HepG2 (cell line): Measurements from ENCODE around the gene CDK13. TPM values are rescaled to one million over a fixed set of nuclear protein-coding genes. Genes with fewer than 3 reads are reported as not detected.

Experiments
- CENPT ChIP-seq: sonication (generic); formaldehyde crosslinking; IDR thresholded peaks from 2 replicates; pipeline ENCODE4 v1.8.0; 2022; ENCODE audit warnings: low read depth, mild to moderate bottlenecking, moderate library complexity, missing genetic modification reagents
- CHCHD3 ChIP-seq: sonication (generic); formaldehyde crosslinking; IDR thresholded peaks from 2 replicates; pipeline ENCODE4 v1.8.0; 2022; ENCODE audit warnings: mild to moderate bottlenecking, missing genetic modification reagents, moderate library complexity
- KDM4B ChIP-seq: sonication (generic); formaldehyde crosslinking; IDR thresholded peaks from 2 replicates; pipeline ENCODE4 v1.4.0; 2020; ENCODE audit warnings: missing genetic modification reagents
- KDM5B ChIP-seq: sonication (generic); formaldehyde crosslinking; IDR thresholded peaks from 2 replicates; pipeline ENCODE4 v1.4.0; 2020; ENCODE audit warnings: missing genetic modification reagents, mild to moderate bottlenecking, borderline replicate concordance
- KLF15 ChIP-seq: sonication (generic); formaldehyde crosslinking; IDR thresholded peaks from 2 replicates; pipeline ENCODE4 v1.8.1; 2023; ENCODE audit warnings: borderline replicate concordance, mild to moderate bottlenecking, inconsistent platforms, missing genetic modification reagents, mixed read lengths
- NFATC3 ChIP-seq: sonication (generic); formaldehyde crosslinking; IDR thresholded peaks from 2 replicates; pipeline ENCODE4 v1.5.1; 2020; ENCODE audit warnings: mild to moderate bottlenecking, missing genetic modification reagents
- ONECUT2 ChIP-seq: sonication (generic); formaldehyde crosslinking; IDR thresholded peaks from 2 replicates; pipeline ENCODE4 v1.4.0; 2020; ENCODE audit warnings: missing genetic modification reagents
- POGK ChIP-seq: sonication (generic); formaldehyde crosslinking; conservative IDR thresholded peaks from 2 replicates; pipeline ENCODE4 v1.8.0; 2022; ENCODE audit warnings: mild to moderate bottlenecking, moderate library complexity, missing genetic modification reagents
- RAD21 ChIP-seq: fragments of 450-650 bp; formaldehyde crosslinking; IDR thresholded peaks from 2 replicates; pipeline ENCODE4 v1.5.0; 2020; ENCODE audit warnings: mild to moderate bottlenecking
- RXRA ChIP-seq: sonication (generic); formaldehyde crosslinking; IDR thresholded peaks from 2 replicates; pipeline ENCODE4 v1.5.1; 2020; ENCODE audit warnings: missing genetic modification reagents
- SALL1 ChIP-seq: sonication (generic); formaldehyde crosslinking; IDR thresholded peaks from 2 replicates; pipeline ENCODE4 v1.8.0; 2022; ENCODE audit warnings: mild to moderate bottlenecking, missing genetic modification reagents
- SIN3B ChIP-seq: fragments of 150-350 bp; IDR thresholded peaks from 2 replicates; pipeline ENCODE4 v1.6.1; 2014; ENCODE audit warnings: low read length
- TAF1 ChIP-seq: sonication (generic); formaldehyde crosslinking; IDR thresholded peaks from 2 replicates; pipeline ENCODE4 v1.4.0; 2020; ENCODE audit warnings: missing genetic modification reagents
- TRIM24 ChIP-seq: sonication (generic); formaldehyde crosslinking; IDR thresholded peaks from 2 replicates; pipeline ENCODE4 v1.8.0; 2022; ENCODE audit warnings: mild to moderate bottlenecking, missing genetic modification reagents
- YEATS4 ChIP-seq: sonication (generic); formaldehyde crosslinking; IDR thresholded peaks from 2 replicates; pipeline ENCODE4 v1.4.0; 2020; ENCODE audit warnings: missing genetic modification reagents, borderline replicate concordance
- ZNF589 ChIP-seq: sonication (generic); formaldehyde crosslinking; conservative IDR thresholded peaks from 2 replicates; pipeline ENCODE4 v1.8.0; 2022; ENCODE audit warnings: mild to moderate bottlenecking, moderate library complexity, missing genetic modification reagents
- ZNF616 ChIP-seq: sonication (generic); formaldehyde crosslinking; IDR thresholded peaks from 2 replicates; pipeline ENCODE4 v1.5.0; 2020; ENCODE audit warnings: low read depth, mild to moderate bottlenecking, missing genetic modification reagents
- ZNF709 ChIP-seq: sonication (generic); formaldehyde crosslinking; IDR thresholded peaks from 2 replicates; pipeline ENCODE4 v1.5.0; 2020; ENCODE audit warnings: mild to moderate bottlenecking, missing genetic modification reagents
- ZNF710 ChIP-seq: sonication (generic); formaldehyde crosslinking; IDR thresholded peaks from 2 replicates; pipeline ENCODE4 v1.5.0; 2020; ENCODE audit warnings: mild to moderate bottlenecking, missing genetic modification reagents, borderline replicate concordance
- ZNF777 ChIP-seq: sonication (generic); formaldehyde crosslinking; IDR thresholded peaks from 2 replicates; pipeline ENCODE4 v1.4.0; 2020; ENCODE audit warnings: missing genetic modification reagents
- ZNF883 ChIP-seq: sonication (generic); formaldehyde crosslinking; IDR thresholded peaks from 2 replicates; pipeline ENCODE4 v1.5.1; 2020; ENCODE audit warnings: mild to moderate bottlenecking, missing genetic modification reagents; ENCODE audit errors: not compliant biosample characterization
- polyA plus RNA-seq, 8 experiments: library from polyadenylated mRNA; depleted of rRNA in 3 of 8; stranded (reverse) in 7 of 8; unstranded in 1 of 8; fragments of >200 nt; fragmentation: Illumina TruSeq in 4 of 8; extraction: Trizol in 4 of 8; gene quantifications; 2 replicates each; pipeline versions ENCODE4 v1.2.1 to v1.2.3, GENCODE V29; 2011 to 2016; ENCODE audit warnings: low read depth in 4 of 8, missing spikeins in 1 of 8, mixed read lengths in 1 of 8; ENCODE audit not compliant: insufficient read depth in 1 of 8
- total RNA-seq, 5 experiments: library from RNA; depleted of rRNA; stranded (reverse); fragments of >200 nt; fragmentation: Illumina TruSeq; extraction: Trizol; gene quantifications; 2 replicates each; pipeline ENCODE4 v1.2.3, GENCODE V29; 2016; ENCODE audit warnings: low read depth in 1 of 5
- TF ChIP-seq, protein P1 (sequence below): sonication (generic); formaldehyde crosslinking; IDR thresholded peaks from 2 replicates; pipeline ENCODE4 v1.4.0; 2020; ENCODE audit warnings: mild to moderate bottlenecking, missing genetic modification reagents

Gene CDK13
- total and polyA plus RNA-seq, 2 of the 13 experiments (the other 11 are each of a cell fraction or from before 2014, with no cell fraction given) = 21.0 to 40.9 TPM

GRCh38 chr7:39951226-39952194, 1.5 kb downstream of the CDK13 start (continued):
- TF ChIP-seq ZNF883 = no peak
- TF ChIP-seq RAD21 (CRISPR knock-in tag) = peak; percentile 68
- TF ChIP-seq TRIM24 = no peak
- peak; percentile 62; the same call in 1 of the 2 replicates for TF ChIP-seq YEATS4 (CRISPR knock-in tag)
- no peak for TF ChIP-seq ZNF777 (CRISPR knock-in tag)
- no peak for TF ChIP-seq KLF15 (CRISPR knock-in tag)
- no peak for TF ChIP-seq ZNF710 (CRISPR knock-in tag)
- TF ChIP-seq POGK (CRISPR knock-in tag) = peak; percentile 79
- TF ChIP-seq ZNF616 (CRISPR knock-in tag) = no peak
- TF ChIP-seq ZNF709 (CRISPR knock-in tag) = 0 out of 2 replicates have a peak, but pooled peaks have one; percentile 26
- peak; percentile 44; the same call in 1 of the 2 replicates for TF ChIP-seq RXRA (CRISPR knock-in tag)
- peak; percentile 33; the same call in 1 of the 2 replicates for TF ChIP-seq TAF1 (CRISPR knock-in tag)
- no peak for TF ChIP-seq ONECUT2 (CRISPR knock-in tag)
- TF ChIP-seq CHCHD3 (CRISPR knock-in tag) = no peak
- TF ChIP-seq CENPT = no peak
- TF ChIP-seq SALL1 = 0 out of 2 replicates have a peak, but pooled peaks have one; percentile 20
- TF ChIP-seq, protein P1, sequence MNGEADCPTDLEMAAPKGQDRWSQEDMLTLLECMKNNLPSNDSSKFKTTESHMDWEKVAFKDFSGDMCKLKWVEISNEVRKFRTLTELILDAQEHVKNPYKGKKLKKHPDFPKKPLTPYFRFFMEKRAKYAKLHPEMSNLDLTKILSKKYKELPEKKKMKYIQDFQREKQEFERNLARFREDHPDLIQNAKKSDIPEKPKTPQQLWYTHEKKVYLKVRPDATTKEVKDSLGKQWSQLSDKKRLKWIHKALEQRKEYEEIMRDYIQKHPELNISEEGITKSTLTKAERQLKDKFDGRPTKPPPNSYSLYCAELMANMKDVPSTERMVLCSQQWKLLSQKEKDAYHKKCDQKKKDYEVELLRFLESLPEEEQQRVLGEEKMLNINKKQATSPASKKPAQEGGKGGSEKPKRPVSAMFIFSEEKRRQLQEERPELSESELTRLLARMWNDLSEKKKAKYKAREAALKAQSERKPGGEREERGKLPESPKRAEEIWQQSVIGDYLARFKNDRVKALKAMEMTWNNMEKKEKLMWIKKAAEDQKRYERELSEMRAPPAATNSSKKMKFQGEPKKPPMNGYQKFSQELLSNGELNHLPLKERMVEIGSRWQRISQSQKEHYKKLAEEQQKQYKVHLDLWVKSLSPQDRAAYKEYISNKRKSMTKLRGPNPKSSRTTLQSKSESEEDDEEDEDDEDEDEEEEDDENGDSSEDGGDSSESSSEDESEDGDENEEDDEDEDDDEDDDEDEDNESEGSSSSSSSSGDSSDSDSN (CRISPR knock-in tag) = peak; percentile 97
- TF ChIP-seq SIN3B = no peak
- TF ChIP-seq ZNF589 (CRISPR knock-in tag) = no peak
- 0 out of 2 replicates have a peak, but pooled peaks have one; percentile 25 for TF ChIP-seq KDM4B (CRISPR knock-in tag)
- peak; percentile 56; the same call in 1 of the 2 replicates for TF ChIP-seq KDM5B (CRISPR knock-in tag)
- no peak for TF ChIP-seq NFATC3 (CRISPR knock-in tag)
